ENCODE data around the gene FKBP14. TPM values are rescaled to one million over a fixed set of nuclear protein-coding genes. Genes with fewer than 3 reads are reported as not detected.

FKBP14 gene
- total RNA-seq, 3 donors from 2014 or later (not counting 1 experiment from before 2014, with no cell fraction given) = 11.1 to 13.4 (median 11.9) TPM

DNA sequence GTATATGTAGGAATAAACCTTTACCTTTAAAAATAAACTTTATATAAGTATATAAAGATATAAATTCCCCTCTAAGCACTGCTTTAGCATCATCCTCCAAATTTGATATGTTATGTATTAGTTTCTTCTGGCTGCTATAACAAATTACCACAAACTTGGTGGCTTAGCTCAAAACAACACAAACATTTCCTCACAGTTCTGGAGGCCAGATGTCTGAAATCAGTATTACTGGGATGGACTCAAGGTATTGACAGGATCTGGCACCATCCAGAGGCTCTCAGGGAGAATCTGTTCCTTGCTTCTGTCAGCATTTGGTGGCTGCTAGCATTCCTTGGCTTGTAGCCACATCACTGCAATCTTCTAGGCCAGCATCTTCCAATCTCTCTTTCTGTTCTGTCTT is 30.2 kb downstream of the FKBP14 start:
- Histone ChIP-seq H3K27ac (ENCODE audit: low read length) (no peak overlapping the region), H3K27me3 (ENCODE audit: control insufficient read depth, insufficient read depth, low read length) (no peaks in the 10 kb centered on the region), H3K36me3 (ENCODE audit: control insufficient read depth, insufficient read depth, low read length) (no peaks in the 10 kb centered on the region), H3K9me3 (ENCODE audit: control insufficient read depth, insufficient read depth, low read length) (peaks cover 7% of the 10 kb centered on the region), H3K4me3 (ENCODE audit: low read length) (no peak overlapping the region), H3K4me1 (ENCODE audit: control insufficient read depth, insufficient read depth, low read length) (no peaks in the 10 kb centered on the region)
- TF ChIP-seq, protein P1, sequence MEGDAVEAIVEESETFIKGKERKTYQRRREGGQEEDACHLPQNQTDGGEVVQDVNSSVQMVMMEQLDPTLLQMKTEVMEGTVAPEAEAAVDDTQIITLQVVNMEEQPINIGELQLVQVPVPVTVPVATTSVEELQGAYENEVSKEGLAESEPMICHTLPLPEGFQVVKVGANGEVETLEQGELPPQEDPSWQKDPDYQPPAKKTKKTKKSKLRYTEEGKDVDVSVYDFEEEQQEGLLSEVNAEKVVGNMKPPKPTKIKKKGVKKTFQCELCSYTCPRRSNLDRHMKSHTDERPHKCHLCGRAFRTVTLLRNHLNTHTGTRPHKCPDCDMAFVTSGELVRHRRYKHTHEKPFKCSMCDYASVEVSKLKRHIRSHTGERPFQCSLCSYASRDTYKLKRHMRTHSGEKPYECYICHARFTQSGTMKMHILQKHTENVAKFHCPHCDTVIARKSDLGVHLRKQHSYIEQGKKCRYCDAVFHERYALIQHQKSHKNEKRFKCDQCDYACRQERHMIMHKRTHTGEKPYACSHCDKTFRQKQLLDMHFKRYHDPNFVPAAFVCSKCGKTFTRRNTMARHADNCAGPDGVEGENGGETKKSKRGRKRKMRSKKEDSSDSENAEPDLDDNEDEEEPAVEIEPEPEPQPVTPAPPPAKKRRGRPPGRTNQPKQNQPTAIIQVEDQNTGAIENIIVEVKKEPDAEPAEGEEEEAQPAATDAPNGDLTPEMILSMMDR (IDR thresholded peaks at IDR 0.05) = no peak
- ATAC-seq (no peak), DNase-seq (no peak)
- Mint-ChIP-seq H3K27me3 (ENCODE audit: low read depth in 2 of 2) (peaks cover 0 to 7% of the 10 kb centered on the region in 2 donors), H3K36me3 (peaks cover 14% of the 10 kb centered on the region), H3K9me3 (peaks cover 2 to 6% of the 10 kb centered on the region in 2 donors), H3K4me1 (no peaks in the 10 kb centered on the region), H3K27ac (no peak overlapping the region), H3K4me3 (no peak overlapping the region)
- intact Hi-C loops (cut with micrococcal nuclease) = no loop called here

DNA sequence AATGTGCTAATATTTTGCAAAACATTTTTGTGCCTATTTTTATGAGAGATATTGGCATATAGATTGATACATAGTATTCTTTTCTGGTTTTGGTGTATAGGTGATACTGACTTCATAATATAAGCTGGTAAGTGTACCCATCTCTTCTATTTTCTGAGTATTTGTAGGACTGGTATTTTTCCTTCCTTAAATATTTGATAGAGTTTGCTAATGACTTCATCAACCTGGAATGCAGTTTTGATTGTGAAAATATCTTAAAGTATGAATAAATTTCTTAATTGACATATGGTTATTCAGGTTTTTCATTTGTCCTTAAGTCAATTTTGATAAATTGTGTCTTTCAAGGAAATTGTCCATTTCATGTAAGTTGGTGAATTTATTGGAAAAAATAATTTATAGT is 30.9 kb downstream of the FKBP14 start:
- Mint-ChIP-seq H3K36me3 (peaks cover 14% of the 10 kb centered on the region), H3K4me1 (no peaks in the 10 kb centered on the region), H3K27me3 (ENCODE audit: low read depth in 2 of 2) (peaks cover 0 to 7% of the 10 kb centered on the region in 2 donors), H3K4me3 (no peak overlapping the region), H3K27ac (no peak overlapping the region), H3K9me3 (peaks cover 2 to 6% of the 10 kb centered on the region in 2 donors)
- Histone ChIP-seq H3K9me3 (ENCODE audit: control insufficient read depth, insufficient read depth, low read length) (peaks cover 7% of the 10 kb centered on the region), H3K27ac (ENCODE audit: low read length) (no peak overlapping the region), H3K4me1 (ENCODE audit: control insufficient read depth, insufficient read depth, low read length) (no peaks in the 10 kb centered on the region), H3K36me3 (ENCODE audit: control insufficient read depth, insufficient read depth, low read length) (no peaks in the 10 kb centered on the region), H3K4me3 (ENCODE audit: low read length) (no peak overlapping the region), H3K27me3 (ENCODE audit: control insufficient read depth, insufficient read depth, low read length) (no peaks in the 10 kb centered on the region)
- intact Hi-C loops (cut with micrococcal nuclease) = no loop called here
- DNase-seq (no peak), ATAC-seq (no peak)
- TF ChIP-seq, protein P1 (IDR thresholded peaks at IDR 0.05) = no peak

DNA sequence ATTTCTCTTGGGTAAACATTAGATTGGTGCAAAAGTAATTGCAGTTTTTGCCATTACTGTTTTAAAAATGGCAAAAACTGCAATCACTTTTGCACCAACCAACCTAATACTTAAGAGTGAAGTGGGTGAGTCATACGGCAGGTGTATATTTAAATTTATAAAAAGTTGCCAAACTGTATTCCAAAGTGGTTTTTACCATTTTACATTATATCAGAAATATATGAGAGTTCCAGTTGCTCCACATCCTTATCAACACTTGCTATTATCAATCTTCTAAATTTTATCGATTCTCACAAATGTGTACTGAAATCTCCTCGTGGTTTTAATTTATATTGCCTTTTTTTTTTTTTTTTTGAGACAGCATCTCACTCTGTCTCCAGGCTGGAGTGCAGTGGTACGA is 33.4 kb downstream of the FKBP14 start:
- H3K4me1 Mint-ChIP-seq = peaks cover 12 to 13% of the 10 kb centered on the region in 2 donors
- Histone ChIP-seq H3K27ac (ENCODE audit: low read length) (no peak overlapping the region), H3K4me3 (ENCODE audit: low read length) (no peak overlapping the region), H3K27me3 (ENCODE audit: control insufficient read depth, insufficient read depth, low read length) (no peaks in the 10 kb centered on the region), H3K4me1 (ENCODE audit: control insufficient read depth, insufficient read depth, low read length) (peaks cover 12% of the 10 kb centered on the region), H3K9me3 (ENCODE audit: control insufficient read depth, insufficient read depth, low read length) (peaks cover 7% of the 10 kb centered on the region), H3K36me3 (ENCODE audit: control insufficient read depth, insufficient read depth, low read length) (no peaks in the 10 kb centered on the region)
- TF ChIP-seq, protein P1 (IDR thresholded peaks at IDR 0.05) = no peak
- no peak overlapping the region for H3K27ac Mint-ChIP-seq
- peaks cover 2 to 6% of the 10 kb centered on the region in 2 donors for H3K9me3 Mint-ChIP-seq
- intact Hi-C loops (cut with micrococcal nuclease) = no loop called here
- DNase-seq (no peak), ATAC-seq (no peak)
- whole genome bisulfite sequencing (ENCODE audit: insufficient coverage) = 96% methylated on average over 3 of the region's 4 CpGs
- peaks cover 0 to 9% of the 10 kb centered on the region in 2 donors for H3K27me3 Mint-ChIP-seq (ENCODE audit: low read depth in 2 of 2)
- H3K36me3 Mint-ChIP-seq = peaks cover 14% of the 10 kb centered on the region
- no peak overlapping the region for H3K4me3 Mint-ChIP-seq

DNA sequence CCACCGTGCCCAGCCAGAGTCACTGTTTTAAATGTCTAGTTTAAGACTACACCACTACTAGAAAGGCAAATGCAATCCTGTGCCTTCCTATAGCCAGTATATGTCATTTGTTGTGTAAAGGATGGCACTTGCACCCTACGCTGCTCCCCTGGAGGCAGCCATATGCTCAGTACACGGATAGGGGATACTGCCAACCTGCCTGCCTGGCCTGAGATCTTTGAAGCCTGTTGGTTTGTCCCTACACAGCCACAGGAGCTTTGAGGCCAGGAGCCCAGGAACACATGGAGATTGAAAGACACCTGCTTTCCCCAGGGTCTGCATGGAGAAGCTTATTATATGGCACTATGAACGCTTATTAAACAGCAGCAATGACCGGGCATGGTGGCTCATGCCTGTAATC is 34.6 kb downstream of the FKBP14 start:
- peaks cover 16% of the 10 kb centered on the region for H3K4me1 ChIP-seq (ENCODE audit: control insufficient read depth, insufficient read depth, low read length)
- 97% methylated on average over 5 of the region's 5 CpGs for WGBS (ENCODE audit: insufficient coverage)
- H3K27ac Mint-ChIP-seq = no peak overlapping the region
- H3K36me3 Mint-ChIP-seq = peaks cover 7% of the 10 kb centered on the region
- intact Hi-C loops (cut with micrococcal nuclease) = no loop called here
- no peak for ATAC-seq
- no peaks in the 10 kb centered on the region for H3K27me3 ChIP-seq (ENCODE audit: control insufficient read depth, insufficient read depth, low read length)
- DNase-seq = no peak
- no peak overlapping the region for H3K27ac ChIP-seq (ENCODE audit: low read length)
- TF ChIP-seq, protein P1 (IDR thresholded peaks at IDR 0.05) = no peak
- H3K4me3 Mint-ChIP-seq = no peak overlapping the region
- peaks cover 7% of the 10 kb centered on the region for H3K9me3 ChIP-seq (ENCODE audit: control insufficient read depth, insufficient read depth, low read length)
- peaks cover 2 to 4% of the 10 kb centered on the region in 2 donors for H3K9me3 Mint-ChIP-seq
- H3K4me3 ChIP-seq (ENCODE audit: low read length) = no peak overlapping the region
- no peaks in the 10 kb centered on the region for H3K36me3 ChIP-seq (ENCODE audit: control insufficient read depth, insufficient read depth, low read length)
- peaks cover 20 to 23% of the 10 kb centered on the region in 2 donors for H3K4me1 Mint-ChIP-seq
- H3K27me3 Mint-ChIP-seq (ENCODE audit: low read depth in 2 of 2) = peaks cover 0 to 5% of the 10 kb centered on the region in 2 donors

All from natural killer cell (primary cell).